Measurements from ENCODE around the gene IGFL2.
"Not testable (repeated sequence)": the region's sequence is repeated elsewhere in the genome, so short reads cannot be mapped to it uniquely, and the experiment has no call there.

Gene IGFL2

DNA sequence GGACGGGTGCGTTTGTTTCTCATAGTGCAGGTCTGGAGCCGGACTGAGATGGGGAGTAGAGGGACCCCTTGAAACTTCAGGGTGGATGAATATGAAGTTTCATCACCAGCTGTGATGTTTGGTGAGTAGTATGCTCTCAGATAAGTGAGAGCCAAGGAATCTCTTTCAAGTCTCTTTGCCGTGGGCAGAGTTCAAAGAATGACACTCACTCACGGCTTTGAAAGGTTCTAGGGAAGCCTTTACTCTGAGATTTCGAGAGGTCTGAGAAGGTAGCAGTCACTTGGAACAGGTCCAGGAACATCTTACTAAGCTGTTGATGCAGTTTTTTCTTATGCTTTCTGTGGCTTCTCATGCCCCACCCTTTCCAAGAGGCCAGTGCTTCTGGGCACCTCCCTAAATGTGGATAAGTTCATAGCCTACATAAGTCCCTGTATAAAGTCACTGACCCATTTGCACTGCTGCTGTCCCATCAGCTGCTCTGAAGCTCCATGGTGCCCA, at the start of gene IGFL2:
Gene IGFL2 (plus strand): TSS at position 448 of the 498 bp plus-strand sequence. CDS start 41 bp downstream, at position 489.
- no peak for DNase-seq

DNA sequence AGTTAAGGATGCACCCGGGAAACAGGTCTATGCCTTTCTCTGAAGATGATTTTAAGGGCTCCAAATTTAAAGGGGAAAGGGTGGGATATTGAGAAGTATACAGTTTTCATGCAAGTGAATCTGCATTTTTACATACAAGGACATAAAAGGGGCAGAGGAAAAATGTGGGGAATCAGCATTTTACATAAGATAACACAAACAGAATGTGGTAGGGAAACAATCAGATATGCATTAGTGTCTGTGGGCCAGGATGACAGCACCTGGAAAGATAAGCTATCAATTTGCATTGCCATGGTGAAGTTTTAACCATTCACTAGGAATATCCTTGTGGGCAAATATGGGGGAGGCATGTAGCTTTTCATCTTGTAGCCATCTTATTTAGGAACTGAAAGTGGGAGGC, 47.7 kb upstream of the IGFL2 start:
- no peak for DNase-seq

DNA sequence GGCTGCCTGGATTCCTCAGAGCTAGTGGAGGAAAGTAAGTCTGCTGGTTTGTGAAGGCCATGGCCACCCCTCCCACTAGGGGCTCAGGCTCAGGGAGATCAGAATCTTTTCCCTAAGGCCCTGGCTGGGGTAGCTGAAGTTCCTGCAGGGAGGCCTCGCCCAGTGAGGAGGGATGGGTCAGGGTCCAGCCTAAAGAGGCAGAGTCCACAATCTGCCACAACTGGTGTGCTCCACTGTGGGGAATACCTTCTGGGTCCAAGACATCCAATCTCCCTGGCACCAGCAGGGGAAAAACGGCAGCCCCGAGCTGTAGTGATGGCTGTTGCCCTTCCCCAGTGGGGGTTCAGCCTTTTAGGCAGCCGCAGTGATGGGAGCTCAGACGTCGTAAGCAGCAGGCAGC, 46.7 kb upstream of the IGFL2 start:
- DNase-seq: no peak

DNA sequence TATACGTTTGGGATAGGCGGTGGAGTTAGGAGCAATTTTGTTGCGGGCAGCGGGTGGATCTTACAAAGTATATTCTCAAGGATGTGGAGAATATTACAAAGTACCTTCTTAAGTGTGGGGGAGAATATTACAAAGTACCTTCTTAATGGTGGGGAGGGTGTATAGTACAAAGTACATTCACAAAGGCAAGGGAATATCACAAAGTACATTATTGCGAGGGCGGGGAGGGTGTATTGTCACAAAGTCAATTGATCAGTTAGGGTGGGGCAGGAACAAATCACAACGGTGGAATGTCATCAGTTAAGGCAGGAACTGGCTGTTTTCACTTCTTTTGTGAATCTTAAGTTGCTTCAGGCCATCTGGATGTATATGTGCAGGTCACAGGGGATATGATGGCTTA, 45.7 kb upstream of the IGFL2 start:
- DNase-seq: not testable (repeated sequence)

DNA sequence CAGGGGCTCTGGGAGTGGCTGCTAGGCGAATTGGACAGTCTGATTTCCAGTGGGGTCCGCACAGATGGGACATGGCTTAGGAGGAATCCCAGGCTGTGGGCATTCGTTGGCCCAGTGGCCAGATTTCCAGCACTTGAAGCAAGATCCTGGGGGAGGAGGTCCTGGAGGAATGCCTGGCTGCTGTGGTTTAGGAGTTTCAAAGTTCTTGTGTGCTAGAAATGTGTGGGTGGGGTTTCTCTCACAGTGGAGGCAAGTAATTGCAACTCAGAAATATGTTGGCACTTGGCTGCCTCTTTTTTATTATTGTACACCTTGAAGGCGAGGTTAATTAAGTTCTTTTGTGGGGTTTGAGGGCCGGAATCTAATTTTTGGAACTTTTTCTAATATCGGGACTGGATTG, 40.7 kb upstream of the IGFL2 start:
- DNase-seq: no peak

DNA sequence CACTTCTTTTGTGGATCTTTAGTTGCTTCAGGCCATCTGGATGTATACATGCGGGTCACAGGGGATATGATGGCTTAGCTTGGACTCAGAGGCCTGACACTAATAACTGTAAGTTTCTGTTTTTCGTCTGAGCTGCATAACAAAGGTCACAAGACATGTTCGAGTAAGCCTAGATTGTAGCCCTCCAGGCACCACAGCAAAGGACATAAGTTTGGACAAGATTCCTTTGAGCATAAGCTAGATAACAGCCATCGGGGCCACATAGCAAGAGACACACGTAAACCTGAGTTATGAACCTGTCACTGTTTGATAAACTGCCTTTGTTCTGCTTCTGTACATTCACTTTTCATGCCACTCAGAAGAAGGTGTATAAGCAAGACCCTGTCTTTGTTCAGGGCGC, 38.2 kb upstream of the IGFL2 start:
- DNase-seq: no peak

DNA sequence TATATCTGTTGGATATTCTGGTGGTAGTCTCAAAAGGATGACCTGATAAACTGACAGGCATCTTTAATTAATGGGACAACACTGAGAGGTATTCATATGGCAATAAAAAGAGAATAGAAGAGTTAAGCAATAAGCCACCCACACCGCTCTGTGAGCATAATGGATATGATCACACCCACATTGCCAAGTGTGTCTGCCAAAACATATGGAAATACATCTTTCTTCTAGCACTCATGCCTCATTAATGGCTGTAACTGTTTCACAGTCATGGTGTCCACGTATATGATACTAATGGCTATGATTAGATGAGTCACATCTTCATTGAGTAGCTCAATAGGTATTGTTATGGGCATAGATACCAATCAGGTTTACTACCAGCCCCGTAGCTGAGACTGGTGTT, 36.7 kb upstream of the IGFL2 start:
- no peak for DNase-seq

DNA sequence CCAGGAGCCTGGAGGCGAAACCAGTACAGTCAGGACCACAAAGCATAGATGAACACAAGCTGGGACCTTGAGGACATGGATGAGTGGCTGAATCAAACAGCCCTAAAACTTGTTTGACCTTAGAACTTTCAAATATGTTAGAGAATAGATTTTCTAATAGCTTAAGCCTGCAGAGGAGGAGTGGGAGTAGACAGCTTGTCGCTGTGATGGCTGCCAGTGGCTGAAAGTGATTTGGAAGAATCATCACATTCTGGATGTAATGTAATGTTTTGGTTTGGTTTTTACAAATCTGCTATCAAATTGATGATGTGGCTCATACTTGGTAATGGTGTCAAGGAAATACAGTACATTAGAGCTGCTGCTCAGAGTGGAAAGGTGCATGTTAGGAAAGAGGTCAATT, 35.5 kb upstream of the IGFL2 start:
- no peak for DNase-seq

DNA sequence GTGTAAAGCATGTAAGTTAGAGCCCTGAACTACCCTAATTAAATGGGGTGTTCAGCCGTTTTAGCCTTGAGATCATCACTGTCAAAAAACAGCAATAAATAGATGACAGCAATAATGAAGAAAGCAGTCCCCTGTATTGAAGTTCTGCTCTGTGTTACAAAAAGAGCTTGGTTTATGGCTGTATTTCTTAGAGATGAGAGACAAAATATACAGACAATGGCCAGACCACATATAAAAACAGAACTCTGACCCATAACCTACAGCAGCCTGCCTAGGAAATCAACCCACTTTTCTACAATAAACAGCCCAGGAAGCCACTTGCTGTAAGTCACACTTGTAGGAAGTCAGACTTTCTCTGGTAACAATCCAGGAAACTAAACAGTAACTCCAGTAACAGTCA, 34.3 kb upstream of the IGFL2 start:
- DNase-seq: no peak

DNA sequence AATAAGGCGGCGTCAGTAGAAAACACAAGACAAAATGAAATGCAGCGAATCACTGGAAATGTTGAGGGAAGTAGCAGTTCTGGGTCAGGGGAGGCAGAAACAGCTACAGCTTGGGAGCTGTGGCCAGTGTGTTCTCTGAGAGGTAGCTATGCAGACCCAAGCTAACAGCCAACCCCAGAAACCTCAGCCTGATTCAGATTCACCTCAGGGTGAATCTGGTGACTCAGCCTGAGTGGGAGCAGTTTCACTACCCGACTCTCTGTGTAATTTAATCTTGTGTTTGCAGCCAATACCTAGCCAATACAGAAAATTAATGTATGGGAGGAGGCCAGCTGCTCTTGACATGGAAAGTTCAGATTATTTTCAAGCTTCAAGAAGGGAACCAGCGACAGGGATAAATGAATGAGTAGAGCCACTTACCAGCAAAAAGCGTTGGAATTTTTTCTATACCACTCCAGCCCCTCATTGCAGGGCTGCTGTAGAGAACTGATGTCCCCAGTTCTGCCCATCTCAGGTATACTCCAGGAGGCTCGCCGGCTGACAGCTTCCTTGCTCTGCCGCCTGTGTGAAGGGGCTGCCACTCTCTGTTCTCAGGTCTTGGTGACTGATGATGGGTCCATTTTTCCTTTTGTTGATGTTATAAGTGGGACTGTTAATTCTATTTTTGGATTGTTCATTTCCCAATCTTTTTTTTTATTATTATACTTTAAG, 32.5 kb upstream of the IGFL2 start:
- DNase-seq: no peak

DNA sequence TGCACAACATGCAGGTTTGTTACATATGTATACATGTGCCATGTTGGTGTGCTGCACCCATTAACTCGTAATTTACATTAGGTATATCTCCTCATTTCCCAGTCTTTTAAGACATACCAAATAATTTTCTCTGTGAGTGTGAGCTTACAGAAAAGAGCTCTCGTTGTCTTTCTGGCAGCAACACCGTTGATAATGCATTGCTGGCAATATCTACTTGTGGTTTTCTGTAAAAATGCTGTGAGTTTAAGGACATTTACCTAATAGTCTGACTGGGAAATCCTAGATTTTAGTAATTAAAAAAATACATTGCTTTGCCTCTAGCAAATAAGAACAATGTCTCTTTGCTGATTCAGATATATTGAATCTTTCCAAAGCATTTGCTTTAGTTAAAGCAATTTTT, 31.9 kb upstream of the IGFL2 start:
- DNase-seq: no peak

DNA sequence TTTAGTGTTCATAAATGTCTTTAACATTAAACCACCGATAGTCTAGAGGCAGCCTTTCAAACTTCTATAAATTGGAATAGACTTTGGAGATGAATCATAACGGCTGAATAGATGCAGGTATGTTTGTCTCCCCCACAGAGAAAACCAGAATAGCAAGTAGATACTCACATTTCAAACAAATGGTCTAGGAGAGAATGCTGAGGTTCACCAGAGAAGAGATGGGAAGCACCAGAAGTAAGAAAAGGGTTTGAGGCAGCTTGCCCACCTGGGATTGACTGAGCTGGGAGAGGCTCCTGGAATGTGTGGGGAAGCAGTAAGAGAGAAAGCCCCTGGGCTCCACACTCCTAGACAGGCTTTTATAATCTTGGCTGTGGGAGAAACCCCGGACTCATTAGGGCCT, 29.9 kb upstream of the IGFL2 start:
- DNase-seq: no peak

DNA sequence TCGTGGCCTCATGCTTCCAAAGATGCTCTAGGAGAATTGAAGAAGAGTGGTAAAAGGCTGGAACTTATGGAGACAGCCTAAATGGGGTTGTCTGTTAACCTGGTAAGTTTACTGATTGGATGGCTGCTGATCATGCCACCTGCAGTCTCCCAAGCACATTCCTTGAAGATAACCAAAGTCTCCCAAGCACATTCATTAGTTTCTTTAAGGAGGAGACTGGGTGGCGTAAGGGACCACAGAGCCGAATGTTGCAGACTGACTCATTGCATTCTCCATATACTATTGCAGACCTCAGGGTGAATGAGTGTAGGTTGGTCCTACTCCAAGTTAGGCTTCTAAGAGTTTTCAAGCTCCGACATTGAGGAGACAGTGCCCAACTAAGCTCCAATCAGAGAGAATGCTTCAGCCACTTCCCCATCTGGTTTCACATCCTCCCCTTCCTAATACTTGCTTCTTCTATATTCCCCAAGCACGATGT, 23.4 kb upstream of the IGFL2 start, which contains the start of gene IGFL3:
Gene IGFL3 (minus strand): TSS at position 51 of the 478 bp plus-strand sequence. CDS start 39 bp downstream, at position 12.
- no peak for DNase-seq

DNA sequence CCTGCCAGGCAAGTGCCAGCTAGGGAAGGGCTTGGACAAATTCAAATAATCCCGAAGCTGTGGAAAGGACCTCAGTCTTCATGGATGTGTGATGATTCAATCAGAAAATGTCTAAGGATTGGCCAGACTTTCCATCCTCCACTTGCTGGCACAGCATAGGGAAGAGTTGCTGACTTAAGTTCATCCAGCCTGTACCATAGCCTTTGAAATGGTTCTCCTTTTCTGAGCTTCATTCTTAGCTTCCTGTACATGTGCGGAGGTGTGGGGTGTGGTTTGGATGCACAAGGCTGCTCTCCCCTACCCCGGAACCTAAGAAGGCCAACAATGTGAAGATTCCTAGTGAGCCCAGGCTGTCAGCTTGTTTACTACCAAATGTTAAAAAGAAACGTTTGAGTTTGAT, 22.6 kb upstream of the IGFL2 start:
- DNase-seq: no peak

DNA sequence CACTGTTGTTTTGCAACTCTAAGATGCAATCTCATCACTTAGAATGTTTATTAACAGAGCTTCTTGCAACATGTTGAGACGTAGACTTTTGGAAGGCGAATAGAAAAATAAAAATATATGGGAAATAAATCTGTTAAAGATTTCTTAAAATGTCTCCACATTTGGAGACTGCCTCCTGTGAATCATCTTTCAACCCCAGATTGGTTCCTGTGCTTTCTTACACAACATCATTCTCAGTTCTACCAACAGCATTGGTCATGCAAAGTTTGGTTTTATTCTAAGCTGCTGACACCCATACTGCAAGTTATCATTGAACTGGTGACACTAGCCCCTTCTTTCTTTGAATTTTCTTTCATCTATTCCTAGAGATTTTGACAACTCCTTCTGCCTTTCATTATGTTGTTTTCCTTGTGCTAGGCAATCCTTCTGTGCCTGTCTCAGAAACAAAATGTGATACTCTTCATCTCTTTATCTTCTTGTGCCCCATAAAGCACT, 21.9 kb upstream of the IGFL2 start:
- no peak for DNase-seq

DNA sequence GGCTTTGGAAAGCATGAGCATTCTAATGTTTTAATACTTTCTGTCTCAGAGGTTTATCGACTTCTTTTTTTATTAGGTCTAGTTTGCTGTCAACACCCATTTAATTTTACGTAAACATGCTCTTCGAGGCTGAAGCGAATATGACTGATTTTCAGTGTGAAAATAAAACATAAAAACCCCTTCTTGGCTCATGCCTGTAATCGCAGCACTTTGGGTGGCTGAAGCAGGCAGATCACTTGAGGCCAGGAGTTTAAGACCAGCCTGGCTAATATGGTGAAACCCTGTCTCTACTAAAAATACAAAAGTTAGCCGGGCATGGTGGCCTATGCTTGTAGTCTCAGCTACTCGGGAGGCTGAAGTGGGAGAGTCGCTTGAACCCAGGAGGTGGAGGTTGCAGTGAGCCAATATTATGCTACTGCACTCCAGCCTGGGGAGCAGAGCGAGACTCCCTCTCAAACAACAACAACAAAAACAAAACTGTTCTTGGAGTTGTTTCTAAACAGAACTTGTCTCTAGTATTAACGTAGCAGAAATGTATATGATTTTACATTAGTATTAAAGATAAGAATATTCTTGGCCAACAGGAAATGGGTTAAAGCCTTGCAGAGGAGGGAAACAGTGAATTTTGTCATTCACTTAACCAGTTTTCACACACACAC, 16.4 kb upstream of the IGFL2 start:
- no peak for DNase-seq

DNA sequence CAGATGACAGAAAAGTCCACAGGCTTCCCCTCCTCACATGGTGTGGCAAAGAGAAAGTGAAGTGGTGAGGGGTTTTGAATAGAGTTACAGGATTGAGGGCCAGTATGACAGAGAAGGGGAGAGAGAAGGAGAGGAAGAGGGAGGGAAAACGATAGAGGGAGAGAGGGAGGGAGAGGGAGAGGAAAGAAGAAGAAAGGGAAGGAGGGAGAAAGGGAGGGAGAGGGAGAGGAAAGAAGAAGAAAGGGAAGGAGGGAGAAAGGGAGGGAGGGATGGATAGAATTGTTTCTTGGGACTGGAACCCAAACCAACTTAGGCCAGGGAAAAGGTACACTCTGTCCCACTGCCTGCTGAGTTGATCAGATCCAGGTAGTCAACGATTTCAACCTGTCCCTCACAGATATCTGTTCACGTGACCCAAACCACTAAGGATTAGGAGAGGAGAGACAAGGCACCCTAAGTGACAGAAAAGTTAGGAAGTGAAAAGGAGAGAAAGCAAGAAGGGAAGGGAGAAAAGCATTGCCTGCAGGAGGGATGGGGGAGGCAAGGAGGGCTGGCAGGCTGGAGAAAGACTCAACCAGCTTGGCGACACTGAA, 15.4 kb upstream of the IGFL2 start:
- no peak for DNase-seq

DNA sequence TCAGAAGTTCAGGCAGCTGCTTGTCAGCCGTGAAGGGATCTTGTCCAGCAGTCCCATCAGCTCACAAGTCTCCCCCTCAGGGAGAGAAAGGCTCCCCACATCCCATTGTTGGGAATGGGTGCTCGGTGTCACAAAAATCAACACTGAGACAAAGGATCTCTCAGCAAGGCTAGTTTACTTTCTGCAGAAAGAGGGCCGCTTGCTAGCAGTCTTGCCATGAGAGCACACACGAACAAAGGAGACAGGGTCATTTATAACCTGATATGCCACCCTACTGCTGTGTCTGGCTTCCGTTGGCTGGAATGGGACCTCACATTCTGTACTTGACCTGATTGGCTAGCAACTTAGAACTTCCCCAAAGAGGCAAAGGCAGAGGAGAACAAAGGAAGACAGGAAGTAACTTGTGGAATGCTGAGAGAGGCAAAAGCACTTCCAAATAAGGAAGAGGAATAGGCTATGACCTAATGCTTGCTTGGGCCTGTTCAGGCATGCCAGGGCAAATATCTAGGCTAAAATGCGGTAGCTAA, 14.9 kb upstream of the IGFL2 start:
- no peak for DNase-seq

DNA sequence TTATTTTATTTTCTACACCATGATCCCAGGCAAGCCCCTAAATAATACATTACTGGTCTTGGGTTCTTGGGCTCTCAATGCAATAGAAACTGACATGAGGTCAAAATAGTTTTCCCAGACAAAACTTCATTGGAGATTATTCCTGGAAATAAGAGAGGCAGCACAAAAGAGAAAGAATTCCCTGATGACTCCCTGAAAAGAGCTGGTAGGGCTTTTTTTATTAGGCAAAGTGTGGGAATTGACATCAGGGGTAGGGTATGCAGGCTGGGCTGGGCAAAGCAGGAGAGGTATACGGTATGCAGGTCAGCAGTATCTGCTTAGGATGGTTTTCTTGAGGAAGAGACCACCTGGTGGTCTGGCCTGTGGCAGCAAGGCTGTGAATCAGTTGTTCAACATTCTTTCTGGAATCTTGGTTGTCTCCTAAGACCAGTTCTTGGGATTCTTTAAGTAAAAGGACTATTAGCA, 14.2 kb upstream of the IGFL2 start:
- no peak for DNase-seq

DNA sequence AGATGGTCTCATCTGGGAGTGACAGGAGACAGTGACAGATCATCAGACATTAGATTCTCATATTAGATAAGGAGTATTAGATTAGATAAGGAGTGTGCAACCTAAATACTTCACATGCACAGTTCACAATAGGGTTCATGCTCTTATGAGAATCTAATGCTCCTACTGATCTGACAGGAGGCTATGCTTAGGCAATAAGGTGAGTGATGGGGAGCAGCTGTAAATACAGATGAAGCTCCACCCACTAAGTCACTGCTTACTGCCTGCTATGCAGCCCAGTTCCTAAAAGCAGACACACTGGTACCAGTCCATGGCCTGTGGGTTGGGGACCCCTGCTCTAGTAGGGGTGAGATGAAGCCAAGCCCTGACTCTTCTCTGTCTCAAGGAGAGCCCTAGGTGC, 13.5 kb upstream of the IGFL2 start:
- DNase-seq: no peak

DNA sequence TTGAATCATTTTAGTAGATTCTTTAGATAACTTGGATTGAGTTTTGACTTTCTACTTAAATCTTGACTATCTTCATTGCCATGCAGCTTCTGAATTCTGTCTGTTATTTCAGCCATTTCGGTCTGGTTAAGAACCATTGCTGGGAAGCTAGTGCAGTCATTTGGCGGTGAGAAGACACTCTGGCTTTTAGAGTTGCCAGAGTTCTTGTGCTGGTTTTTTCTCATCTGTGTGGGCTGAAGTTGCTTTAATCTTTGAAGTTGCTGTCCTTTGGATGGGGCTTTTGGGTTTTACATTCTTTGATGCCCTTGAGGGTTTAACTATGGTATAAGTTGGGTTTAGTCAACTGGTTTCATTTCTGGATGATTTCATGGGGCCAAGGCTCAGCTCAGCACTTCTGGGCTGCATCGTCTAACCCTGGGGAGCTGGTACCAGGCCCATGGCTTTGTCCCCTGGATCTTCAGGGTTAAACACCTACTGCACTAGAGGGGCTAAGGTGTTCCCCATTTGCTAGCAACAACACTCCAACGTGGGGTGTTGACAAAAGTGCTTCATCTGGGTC, 10.0 kb upstream of the IGFL2 start:
- DNase-seq: no peak

DNA sequence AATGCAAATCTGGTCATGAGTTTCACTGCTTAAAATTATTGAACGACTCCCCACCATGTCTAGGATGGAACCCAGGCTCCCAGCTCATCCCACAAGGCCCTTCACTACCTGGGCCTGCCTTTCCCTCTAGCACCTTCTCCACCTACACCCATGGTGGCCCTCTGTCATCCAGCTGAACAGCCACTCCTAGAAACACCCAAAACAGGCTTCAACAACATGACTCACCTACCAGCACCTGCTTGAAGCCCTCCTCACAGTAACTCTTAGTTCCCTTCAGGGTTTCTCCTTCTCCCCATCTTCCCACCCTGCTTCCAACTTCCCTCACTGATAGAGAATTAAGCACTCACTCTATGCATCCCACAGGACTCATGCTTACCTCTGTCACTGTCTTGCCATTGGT, 6.6 kb upstream of the IGFL2 start:
- DNase-seq: no peak

DNA sequence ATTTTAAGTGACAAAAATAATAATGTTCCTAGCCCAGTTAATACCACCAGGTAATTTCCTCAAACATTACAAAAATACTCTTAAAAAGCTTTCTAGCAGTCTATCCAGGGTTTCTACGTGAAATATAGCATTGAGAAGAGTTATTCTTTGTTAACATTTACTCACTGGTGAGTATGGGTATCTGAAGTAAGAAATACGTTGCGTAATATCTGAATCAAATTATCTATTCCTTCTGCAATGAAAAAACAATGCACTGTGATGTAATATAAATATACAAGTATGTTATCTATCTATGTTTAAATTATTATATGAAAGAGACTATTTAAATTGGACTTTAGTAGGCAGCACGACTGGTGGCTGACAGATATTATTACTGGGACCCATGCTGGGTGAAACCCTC, 5.7 kb upstream of the IGFL2 start:
- DNase-seq: no peak
